RKO (cell line): ENCODE results near the gene PSMD4.
A peak's percentile ranks its signal among the peaks of the same experiment; 100 is the strongest.

Source experiments
- DNase-seq: peaks from one replicate; pipeline ENCODE4 v3.0.0-alpha.2; 2016; ENCODE audit warnings: low spot score

The PSMD4 gene

DNA sequence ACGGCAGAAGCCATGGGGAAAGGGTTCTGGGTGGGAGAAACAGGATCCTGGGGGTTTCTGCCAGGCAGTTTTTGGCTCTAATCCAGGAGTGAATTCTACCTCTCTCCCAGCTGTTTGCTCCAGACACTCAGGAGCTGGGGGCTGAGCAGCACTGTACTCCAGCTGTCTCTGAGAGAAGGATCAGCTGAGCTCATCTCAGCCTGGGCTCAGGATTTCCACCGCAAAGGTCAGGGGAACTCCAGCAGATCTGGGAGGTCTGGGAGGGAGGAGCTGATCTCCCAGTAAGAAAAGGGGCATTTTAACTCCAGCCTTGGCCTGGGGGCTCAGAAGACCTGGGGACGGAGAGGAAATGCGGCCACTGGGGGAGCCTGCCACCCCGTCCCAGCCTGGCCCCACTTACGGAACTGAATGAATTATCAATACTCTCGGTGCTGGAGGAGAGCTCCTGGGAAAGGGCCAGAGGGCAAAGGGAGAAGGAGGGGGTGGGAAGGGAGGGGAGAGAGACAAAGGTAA lies 55.3 kb downstream of the PSMD4 start:
- no peak for DNase-seq

DNA sequence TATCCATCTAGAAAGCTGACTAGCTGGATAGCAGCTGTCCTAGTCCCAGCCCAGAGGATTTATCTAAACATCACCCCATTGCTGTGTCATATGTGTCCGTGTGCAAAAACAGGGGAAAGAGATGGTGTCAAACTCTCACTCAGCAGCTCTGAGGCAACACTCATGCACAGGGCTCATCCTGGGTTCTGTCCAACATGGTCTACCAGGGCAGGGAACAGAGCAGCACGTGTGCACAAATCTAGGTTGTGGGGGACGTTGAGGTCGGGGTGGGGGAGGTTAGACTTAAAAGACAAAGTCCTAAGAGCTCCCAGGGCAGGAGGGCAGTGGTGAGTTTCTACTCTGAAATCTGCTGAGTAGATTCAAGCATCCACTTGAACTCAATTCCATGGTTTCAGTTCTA lies 56.5 kb downstream of the PSMD4 start:
- no peak for DNase-seq

DNA sequence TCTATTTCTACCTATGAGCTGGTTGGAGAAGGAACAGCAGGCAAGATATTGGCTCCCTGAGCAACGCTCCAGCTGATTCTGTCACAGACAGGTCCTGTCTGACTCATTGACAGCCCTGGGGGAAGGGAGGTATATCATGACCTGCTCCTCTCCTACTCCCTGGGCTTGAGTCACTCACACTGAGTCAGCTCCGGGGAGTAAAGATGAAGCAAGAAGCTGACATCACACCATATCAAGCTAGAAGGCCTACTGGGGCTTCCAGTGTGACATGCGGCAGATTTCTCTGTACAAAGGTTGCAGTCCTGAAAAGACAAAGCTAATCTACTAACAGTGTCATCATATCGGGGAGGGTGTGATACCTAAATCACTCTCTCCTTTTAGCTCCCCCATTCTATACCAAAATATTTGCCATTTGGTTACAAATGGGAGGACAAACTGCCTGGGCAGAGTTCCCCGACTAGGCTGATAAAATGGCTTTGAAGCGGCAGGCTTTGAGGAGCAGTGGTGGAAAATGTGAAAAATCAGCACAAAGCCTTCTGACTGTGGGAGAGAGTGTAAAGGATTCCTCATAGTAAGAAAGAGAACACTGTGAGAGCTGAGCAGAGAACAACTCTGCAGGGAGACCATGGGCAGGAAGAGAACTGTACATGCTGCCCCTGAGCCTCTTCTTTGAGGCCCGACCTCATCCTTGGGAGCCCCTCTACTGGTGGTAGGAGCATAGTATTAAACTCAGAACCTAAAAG lies 57.2 kb downstream of the PSMD4 start:
- peak; percentile 99 for DNase-seq

DNA sequence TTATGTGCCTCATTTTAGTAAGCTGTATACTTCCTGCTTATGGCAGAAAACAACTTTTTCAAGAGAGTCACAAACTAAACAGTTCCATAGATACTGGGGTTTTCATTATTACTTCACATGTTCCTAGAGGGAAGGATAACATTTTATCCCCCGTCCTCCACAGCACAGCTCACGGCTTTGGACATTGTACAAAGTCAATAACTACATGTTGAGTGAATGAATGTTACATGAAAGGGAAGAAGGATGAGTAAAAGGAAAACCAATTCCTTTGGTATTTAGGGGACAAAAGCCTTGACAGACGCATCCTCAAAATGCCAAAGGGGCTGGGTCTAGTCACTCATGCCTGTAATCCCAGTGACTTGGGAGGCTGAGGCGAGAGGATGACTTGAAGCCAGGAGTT lies 57.9 kb downstream of the PSMD4 start:
- no peak for DNase-seq

DNA sequence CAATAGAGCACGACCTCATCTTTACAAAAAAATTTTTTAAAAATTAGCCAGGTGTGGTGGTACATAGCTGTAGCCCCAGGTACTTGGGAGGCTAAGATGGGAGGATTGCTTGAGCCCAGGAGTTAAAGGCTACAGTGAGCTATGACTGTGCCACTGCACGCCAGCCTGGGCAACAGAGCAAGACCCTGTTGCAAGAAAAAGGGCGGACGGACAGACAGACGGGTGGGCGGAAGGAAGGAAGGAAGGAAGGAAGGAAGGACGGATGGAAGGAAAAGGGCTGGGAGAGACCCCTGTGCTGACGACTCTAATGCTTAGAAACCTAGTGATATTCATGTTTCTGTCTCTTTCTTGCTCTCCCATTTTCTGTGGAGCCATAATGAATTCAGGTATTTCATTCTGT lies 58.3 kb downstream of the PSMD4 start:
- DNase-seq, result no peak

DNA sequence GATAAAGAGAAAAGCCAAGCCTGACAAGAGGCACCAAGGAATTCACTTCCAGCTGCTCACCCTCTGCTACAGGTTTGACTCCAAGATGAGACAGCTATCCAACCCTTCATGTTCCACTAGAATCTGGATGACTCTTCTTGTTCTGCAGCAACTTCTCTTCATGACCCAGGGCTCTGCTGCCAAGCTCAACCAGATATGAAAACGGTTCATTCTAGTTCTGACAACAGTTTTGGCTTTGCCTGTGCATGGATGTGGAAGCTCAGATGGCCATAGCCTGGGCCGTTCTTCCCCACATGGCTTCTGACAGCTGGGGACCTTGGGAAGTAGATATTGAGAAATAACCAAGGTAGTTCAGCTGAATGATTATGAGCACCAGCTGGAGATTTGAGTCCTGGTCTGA lies 59.0 kb downstream of the PSMD4 start:
- no peak for DNase-seq

DNA sequence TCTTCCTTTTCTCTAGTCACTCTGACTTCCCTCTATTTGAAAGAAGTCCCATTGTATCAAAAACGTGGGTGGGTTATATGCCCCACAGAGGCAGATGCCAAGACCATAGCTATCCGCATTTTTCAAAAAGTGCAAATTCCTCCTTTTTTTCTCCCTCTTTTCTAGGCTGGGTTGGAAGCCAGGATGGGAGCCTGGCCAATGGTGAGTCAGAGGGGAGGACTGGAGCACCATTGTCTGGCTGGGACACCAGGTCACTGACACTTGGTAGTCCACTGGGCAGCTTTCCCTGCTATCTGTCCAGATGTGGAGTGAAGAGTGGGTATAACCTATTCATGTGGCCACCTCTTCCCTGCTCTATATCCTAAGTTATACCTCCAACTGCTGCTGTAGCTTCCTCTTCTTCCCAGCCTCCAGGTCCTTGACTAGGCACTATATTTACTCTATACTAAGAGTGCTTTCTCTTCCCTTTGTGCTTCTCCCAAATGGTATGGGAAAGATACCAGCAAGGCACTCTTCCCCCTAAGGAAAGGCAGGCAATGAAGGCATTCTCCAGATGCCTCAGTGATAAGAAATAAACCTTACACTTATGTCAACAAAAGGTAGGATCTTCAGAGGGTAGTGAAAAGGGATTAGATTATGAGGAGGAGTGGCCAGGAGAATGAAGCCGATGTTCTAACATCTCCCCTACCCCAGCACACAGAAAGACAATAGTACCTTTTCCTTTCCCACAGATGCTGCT lies 59.8 kb downstream of the PSMD4 start:
- DNase-seq, result no peak

DNA sequence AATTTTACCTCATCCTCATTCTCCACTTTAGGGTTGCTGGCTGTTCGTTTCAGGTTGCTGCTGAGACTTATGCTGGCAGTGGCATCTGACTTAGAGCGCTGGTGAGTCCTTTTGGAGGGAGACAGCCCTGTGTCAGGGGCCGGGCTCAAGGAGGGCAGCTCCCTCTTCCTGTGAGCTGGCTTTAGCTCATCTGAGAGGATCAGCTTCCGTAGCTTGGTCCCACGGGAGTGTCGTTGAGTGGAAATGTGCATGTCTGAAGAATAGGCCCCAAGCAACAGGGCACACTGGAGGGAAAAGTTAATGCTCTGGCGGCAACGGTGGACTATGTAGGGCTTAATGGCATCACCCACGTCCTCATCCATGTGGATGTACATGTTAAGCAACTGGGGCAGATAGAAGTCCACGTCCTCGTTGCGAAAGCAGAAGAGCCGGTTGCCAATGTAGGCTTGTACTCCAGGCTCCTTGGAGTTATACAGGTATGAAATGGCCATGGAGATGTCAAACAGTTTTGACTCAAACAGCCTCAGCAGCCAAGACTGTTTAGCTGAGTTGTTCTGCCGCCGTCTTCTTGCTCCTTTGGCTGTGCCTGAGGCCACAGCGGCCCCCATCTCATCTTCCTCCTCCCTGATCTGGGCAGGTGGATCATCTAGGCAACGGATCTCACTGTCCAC lies 61.2 kb downstream of the PSMD4 start:
- no peak for DNase-seq
